Glomerular visceral epithelial cell (primary cell): ENCODE measurements around the gene AKT1S1.
"Not testable (repeated sequence)": the region's sequence is repeated elsewhere in the genome, so short reads cannot be mapped to it uniquely, and the experiment has no call there.

Source experiments
- DNase-seq: peaks from one replicate; pipeline ENCODE4 v3.0.0-alpha.2; 2016; ENCODE audit errors: extremely low spot score

AKT1S1 gene

GRCh38 chr19:49877020-49877878 lies at the start of gene AKT1S1, which contains the start of gene TBC1D17:
Gene AKT1S1 (minus strand): TSS chr19:49877355. CDS start chr19:49873295, 4,060 bp downstream.
Gene TBC1D17 (plus strand): TSS chr19:49877702. CDS start chr19:49877724, 22 bp downstream.
- peak; percentile 100 for DNase-seq

- no peak for DNase-seq
Observed at GRCh38 chr19:49926515-49926914, 49.4 kb upstream of the AKT1S1 start.

- DNase-seq, result no peak
Observed at GRCh38 chr19:49925486-49925885, 48.3 kb upstream of the AKT1S1 start.

- DNase-seq, result not testable (repeated sequence)
Observed at GRCh38 chr19:49924881-49925210, 47.7 kb upstream of the AKT1S1 start.

DNA sequence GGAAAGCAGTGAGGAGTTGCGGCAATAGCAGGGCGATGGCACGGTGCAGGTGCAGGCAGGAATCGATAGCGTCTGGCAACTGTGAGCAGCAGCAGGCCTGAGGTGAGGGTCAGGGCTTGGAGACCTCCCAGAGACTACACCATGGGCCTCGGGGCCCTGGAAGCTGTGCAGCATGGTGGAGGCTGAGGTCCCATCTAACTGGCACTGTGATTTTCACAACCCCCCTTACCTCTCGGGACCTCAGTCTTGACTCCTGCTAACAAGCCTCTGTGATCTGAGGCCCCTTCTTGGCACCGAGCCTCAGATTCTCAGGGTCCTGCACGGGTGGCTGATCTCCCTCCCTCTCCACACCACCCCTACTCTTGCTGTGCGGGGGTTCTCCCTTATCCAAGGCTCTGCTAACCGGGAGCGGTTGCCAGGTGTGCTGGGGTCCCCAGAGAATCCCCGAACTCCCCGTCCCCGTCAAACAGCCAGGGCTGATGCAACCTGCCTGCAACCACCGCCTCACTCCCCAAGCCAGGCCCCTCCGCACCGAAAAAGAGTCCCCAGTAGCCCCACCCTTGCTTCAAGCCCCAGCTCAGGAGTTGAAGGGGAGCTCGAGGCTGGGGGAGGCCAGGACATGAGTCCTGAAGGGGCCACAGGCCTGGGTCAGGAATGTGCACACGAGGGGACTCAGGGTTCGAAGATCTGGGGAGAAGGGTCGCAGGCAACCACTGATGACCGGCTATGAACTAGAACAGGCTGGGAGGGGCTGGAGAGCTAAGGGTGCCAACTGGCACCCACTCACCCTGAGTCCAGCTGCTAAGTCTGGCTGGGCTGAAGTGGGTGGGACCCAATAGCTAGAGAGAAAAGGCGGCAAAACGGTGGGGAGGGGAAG lies 47.1 kb upstream of the AKT1S1 start:
- no peak for DNase-seq

DNA sequence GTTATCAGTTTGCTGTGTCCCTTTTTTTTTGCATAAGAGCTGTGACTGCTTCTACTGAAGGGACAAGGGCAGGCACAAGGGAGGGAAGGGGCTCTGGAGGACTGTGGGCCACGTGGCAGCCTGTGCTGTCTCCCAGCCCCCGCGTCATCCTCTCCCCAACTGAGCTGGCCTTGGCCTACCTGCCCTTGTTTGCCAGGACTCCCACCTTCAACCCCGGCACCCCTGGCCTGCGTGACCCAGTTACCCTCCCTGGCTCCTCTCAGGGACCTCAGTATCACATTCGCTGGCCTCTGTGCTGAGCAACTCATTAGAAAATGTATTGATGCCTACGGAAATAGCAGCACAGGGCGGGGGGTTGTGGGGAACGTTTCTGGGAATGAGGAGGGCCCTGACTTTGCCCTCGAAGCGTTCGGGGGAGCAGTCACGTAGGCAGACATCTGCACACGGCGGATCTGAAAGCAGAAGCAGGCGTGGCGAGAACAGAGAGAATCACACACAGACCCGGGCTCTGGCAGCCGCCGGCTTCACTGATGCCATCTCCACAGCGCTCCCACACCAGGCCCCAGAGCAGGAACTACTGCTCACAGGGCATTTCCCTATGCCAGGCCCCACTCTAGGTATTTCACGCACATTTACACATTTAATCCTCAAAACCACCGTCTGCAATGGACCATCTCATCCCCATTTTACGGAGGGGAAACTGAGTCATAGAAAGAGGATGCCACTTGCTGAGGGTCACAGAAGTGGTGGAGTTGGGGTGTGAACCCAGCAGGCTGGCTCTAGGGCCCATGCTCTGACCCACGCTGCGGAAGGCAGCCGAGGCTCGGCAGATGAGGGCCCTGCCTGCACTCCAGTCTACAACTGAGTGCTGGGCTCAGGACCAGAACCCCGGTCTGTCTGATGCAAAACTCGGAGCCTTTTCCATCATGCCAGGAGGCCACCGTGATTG lies 46.2 kb upstream of the AKT1S1 start:
- no peak for DNase-seq

DNA sequence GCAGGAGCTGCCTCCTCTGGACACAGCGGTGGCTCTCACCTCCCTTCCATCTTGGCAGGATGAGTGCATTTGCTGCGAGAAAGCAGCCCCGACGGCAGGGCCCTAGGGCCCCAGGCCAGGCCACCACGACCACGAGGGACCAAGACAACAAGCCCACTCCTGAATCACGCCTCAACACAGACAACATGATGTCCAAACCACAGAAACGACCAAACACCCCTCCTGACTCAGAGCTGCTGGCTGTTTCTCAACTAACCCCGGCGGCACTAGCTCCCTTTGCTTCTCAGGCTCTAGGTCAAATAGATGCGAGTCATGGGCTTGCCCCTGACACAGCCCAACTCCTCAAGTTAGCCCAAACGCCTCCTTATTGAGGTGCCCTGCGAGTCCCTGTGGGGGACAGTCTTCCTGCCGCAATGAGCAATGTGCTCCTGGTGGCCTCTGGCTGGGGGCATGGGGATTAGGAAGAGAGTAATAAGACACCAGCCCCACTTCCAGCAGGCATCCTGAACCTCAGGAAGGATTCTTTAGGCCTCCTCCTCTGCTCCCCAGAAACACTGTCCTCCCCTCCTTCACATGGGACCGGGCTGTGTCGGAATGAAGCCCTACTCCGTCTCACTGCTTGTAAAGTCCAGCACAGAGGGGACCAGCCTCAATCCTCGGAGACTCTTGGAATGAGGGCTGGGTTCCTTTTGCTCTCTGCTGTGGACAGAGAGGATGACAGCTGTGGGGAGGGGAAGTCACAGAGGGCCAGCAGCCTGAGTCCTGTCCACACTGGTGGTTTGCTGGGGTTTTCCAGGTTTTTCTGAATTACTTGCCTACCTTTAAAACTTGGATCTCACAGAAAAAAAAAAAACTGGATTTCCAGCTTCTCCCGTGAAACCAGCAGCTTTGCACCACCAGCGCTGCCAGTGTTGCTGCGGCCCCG lies 45.0 kb upstream of the AKT1S1 start:
- DNase-seq, result peak; percentile 65

DNA sequence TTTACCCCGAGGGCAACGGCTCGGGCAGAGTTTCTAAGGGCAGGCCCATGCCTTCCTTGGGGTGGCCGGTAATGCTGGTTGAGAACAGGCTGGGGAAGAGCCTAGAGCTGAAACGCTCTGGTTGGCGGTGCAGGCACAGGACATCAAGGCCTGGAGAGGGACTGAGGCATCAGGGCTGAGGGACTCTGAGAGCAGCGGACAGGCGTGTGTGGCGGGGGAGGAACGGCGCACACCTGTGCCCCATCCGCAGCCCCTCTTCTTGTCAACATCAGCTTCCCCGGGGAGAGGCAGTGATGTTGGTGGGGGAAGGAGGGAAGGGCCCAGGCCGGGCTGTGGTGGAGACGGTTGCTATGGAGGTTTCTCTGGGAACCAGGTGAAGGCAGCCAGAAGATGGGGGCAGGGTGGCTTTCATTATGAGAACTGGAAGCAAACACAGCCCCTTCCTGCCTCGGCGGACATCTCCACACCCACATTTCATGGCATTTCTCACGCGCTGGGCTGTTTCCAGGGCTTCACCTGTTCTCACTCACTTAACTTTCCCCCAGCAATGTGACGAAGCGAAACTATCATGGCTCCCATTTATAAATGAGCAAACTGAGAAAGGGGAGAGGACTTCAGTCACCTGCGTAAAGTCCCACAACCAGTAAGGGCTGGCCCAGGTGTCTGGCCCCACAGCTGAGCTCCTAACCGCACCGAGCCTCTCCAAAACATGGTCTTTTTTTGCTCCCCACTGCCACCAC lies 43.6 kb upstream of the AKT1S1 start:
- no peak for DNase-seq

DNA sequence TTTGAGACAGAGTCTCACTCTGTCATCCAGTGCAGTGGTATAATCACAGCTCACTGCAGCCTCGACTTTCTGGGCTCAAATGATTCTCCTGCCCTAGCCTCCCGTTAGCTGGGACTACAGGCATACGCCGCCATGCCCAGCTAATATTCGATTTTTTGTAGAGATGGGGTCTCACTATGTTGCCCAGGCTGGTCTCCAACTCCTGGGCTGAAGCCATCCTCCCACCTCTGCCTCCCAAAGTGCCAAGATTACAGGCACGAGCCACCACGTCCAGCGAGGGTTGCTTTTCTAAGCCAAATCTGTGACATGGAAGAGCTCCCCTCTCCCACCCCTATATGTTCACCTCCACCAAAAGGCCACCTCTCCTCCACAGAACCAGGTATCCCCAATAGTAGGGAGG lies 40.9 kb upstream of the AKT1S1 start:
- no peak for DNase-seq

DNA sequence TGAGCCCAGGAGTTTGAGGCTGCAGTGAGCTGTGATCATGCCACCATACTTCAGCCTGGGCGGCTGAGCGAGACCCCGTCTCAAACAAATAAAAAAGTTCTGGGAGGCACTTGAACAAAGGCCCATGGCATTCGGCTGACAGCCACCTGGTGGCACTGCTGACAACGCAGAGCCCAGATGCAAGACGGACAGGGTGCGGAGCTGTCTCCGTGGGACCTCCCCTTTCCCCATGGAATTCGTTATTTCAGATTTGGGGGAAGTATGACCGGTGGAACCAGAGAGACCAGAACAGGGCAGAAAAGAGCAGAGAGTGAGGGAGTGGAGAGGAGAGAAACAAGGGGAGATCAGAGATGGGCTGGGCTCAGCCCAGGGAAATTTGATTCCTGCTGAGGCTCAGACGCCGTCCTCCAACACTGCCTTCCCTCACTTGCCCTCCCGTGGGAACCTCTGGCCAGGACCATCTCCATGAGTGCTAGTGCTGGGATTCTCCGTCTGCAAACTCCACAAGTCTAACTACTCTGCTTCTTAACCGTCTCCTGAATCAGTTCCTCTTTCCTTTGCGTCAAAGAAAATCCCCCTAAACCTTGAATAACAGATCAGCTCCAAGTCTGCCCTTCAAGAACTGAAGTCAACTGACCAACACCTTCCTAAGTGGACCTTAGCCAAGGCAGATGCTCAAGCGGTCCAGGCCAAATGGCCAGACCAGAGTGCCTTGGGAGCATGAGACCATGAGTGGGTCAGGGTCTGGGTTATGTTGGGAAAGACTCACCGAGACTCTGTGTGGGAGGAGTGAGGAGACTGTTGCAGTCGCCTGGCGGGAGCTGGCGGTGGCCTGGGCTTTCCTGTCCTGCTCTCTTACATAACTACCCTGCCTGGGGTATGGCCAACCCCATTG lies 39.9 kb upstream of the AKT1S1 start:
- no peak for DNase-seq

GRCh38 chr19:49915271-49915670 lies 38.1 kb upstream of the AKT1S1 start:
- DNase-seq, result no peak

GRCh38 chr19:49913720-49914119 lies 36.6 kb upstream of the AKT1S1 start:
- DNase-seq, result no peak

GRCh38 chr19:49912965-49913685 lies 36.0 kb upstream of the AKT1S1 start:
- no peak for DNase-seq

DNA sequence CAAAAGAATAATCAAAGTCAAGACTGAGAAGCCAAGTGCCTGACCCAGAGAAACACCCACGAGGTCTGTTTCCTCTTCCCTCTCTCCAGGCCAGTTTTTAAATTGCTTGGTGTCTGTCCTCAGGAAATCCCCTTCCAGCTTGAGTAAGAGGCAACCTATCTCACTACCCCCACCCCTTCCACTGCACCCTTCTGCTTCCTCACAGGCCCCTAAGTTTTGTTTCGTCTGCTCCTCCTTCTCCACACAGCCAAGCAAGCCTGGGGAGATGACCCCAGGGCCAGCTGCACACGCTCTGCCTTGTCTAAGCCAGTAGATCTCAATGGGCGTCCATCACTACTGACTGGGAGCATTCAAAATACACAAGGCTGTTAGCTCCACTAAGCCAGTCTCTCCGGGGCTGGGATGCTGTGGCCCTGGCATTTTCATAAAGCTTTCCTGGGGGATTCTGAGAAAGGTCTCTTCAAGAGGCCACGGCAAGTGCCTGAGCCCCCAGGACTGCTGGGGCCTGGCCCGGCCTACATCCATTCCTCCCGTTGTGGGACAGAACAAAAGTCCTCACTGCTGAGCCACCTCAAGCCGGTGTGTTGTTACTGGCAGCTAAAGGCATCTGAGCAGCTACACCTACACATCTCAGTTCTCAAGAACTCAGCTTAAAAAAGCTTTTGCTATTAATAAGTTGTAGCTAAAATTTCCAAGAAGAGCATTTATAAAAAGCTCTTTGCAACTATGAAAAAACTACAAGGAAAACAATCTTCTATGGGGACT lies 34.4 kb upstream of the AKT1S1 start:
- DNase-seq, result no peak

GRCh38 chr19:49910179-49910578 lies 33.0 kb upstream of the AKT1S1 start:
- DNase-seq, result no peak

- no peak for DNase-seq
Observed at GRCh38 chr19:49908480-49909420, 31.6 kb upstream of the AKT1S1 start.
